GM21529 (cell line): ENCODE data around the gene DCTN2.
"Not testable (repeated sequence)": the region's sequence is repeated elsewhere in the genome, so short reads cannot be mapped to it uniquely, and the experiment has no call there.

Source experiments
- ATAC-seq: cut with Tn5 transposase; IDR thresholded peaks from one replicate; pipeline ENCODE4 v1.9.1; 2021; ENCODE audit not compliant: unreplicated experiment

DCTN2 gene

GRCh38 chr12:57529831-57530230 lies 17.2 kb downstream of the DCTN2 start:
- no peak for ATAC-seq

- ATAC-seq: no peak
Observed at GRCh38 chr12:57528831-57529555, 18.0 kb downstream of the DCTN2 start.

GRCh38 chr12:57528176-57528575 lies 18.8 kb downstream of the DCTN2 start:
- no peak for ATAC-seq

GRCh38 chr12:57527184-57527583 lies 19.8 kb downstream of the DCTN2 start:
- no peak for ATAC-seq

GRCh38 chr12:57526477-57527126 lies 20.4 kb downstream of the DCTN2 start:
- no peak for ATAC-seq

GRCh38 chr12:57525615-57526383 lies 21.2 kb downstream of the DCTN2 start:
- ATAC-seq: no peak

- no peak for ATAC-seq
Observed at GRCh38 chr12:57524814-57525614, 22.0 kb downstream of the DCTN2 start.

- ATAC-seq: no peak
Observed at GRCh38 chr12:57523706-57524614, 23.0 kb downstream of the DCTN2 start.

- no peak for ATAC-seq
Observed at GRCh38 chr12:57522887-57523705, 23.9 kb downstream of the DCTN2 start.

- ATAC-seq: peak; percentile 44
Observed at GRCh38 chr12:57522011-57522886, 24.7 kb downstream of the DCTN2 start, which contains the start of gene MBD6. Gene MBD6, plus strand, starts transcription at chr12:57522824. Its CDS starts 1,480 bp downstream, at chr12:57524304.

- ATAC-seq: no peak
Observed at GRCh38 chr12:57521525-57522010, 25.4 kb downstream of the DCTN2 start.

- peak; percentile 67 for ATAC-seq
Observed at GRCh38 chr12:57520053-57520818, 26.8 kb downstream of the DCTN2 start, which contains the start of gene DDIT3. Gene DDIT3, minus strand, starts transcription at chr12:57520514. Its CDS starts 3,108 bp downstream, at chr12:57517406.

GRCh38 chr12:57519796-57520052 lies 27.3 kb downstream of the DCTN2 start:
- no peak for ATAC-seq

- ATAC-seq: no peak
Observed at GRCh38 chr12:57518920-57519795, 27.8 kb downstream of the DCTN2 start.

GRCh38 chr12:57518176-57518919 lies 28.6 kb downstream of the DCTN2 start:
- no peak for ATAC-seq

GRCh38 chr12:57517718-57518117 lies 29.3 kb downstream of the DCTN2 start:
- not testable (repeated sequence) for ATAC-seq
